Ascending aorta (tissue), 2 donors: ENCODE data around the gene ATP13A1. TPM values are rescaled to one million over a fixed set of nuclear protein-coding genes. Genes with fewer than 3 reads are reported as not detected.
"Not testable (repeated sequence)": the region's sequence is repeated elsewhere in the genome, so short reads cannot be mapped to it uniquely, and the experiment has no call there.

Experiments used
- DNase-seq, 2 donors: peaks; one replicate each; pipeline ENCODE4 v3.0.0-alpha.2; 2019; ENCODE audit warnings: low spot score in 2 of 2
- H3K27ac ChIP-seq, 2 donors: fragments of 200-600 bp; sonication (generic); one replicate each; pipeline ENCODE4 v1.5.1; 2016 to 2017; ENCODE audit warnings: mild to moderate bottlenecking in 1 of 2
- H3K27me3 ChIP-seq: fragments of 200-600 bp; sonication (generic); one replicate; pipeline ENCODE4 v1.5.1; 2017
- H3K36me3 ChIP-seq, 2 donors: fragments of 200-600 bp; sonication (generic); one replicate each; pipeline ENCODE4 v1.5.1; 2016
- H3K4me1 ChIP-seq, 2 donors: fragments of 200-600 bp; sonication (generic); one replicate each; pipeline ENCODE4 v1.5.1; 2016 to 2017; ENCODE audit warnings: mild to moderate bottlenecking in 1 of 2
- H3K4me3 ChIP-seq, 2 donors: fragments of 200-600 bp; sonication (generic); one replicate each; pipeline ENCODE4 v1.5.1; 2016 to 2017; ENCODE audit warnings: mild to moderate bottlenecking in 1 of 2
- H3K9me3 ChIP-seq, 2 donors: fragments of 200-600 bp; sonication (generic); one replicate each; pipeline ENCODE4 v1.5.1; 2016
- CTCF ChIP-seq, 3 experiments: fragments of 200-600 bp in 2 of 3; fragments of 450-650 bp in 1 of 3; sonication (generic) in 2 of 3; IDR thresholded peaks; one replicate each; pipeline ENCODE4 v1.5.1; 2016 to 2019; ENCODE audit warnings: antibody characterized with exemption in 3 of 3, mild to moderate bottlenecking in 1 of 3, moderate library complexity in 1 of 3
- intact Hi-C: fragments of 100-400 bp; cut with DNase I; formaldehyde crosslinking; loops from one replicate; pipeline ENCODE4 v1.15.1; 2023
- total RNA-seq: library from RNA; depleted of rRNA; stranded (reverse); fragments of >200 nt; gene quantifications from one replicate; pipeline ENCODE4 v1.1.0, GENCODE V29; 2016

ATP13A1 gene
- total RNA-seq, 1 donor from 2014 or later: 161 TPM

- Histone ChIP-seq H3K4me1 (no peaks in the 10 kb centered on the region), H3K4me3 (no peak overlapping the region), H3K27ac (no peak overlapping the region), H3K36me3 (peaks cover 5 to 17% of the 10 kb centered on the region in 2 donors), H3K9me3 (peaks cover 36 to 92% of the 10 kb centered on the region in 2 donors), H3K27me3 (no peaks in the 10 kb centered on the region)
- no peak for TF ChIP-seq CTCF (IDR thresholded peaks at IDR 0.05)
- intact Hi-C loops: no loop called here
- no peak for DNase-seq
Observed at GRCh38 chr19:19697589-19697988, 34.1 kb upstream of the ATP13A1 start.

- Histone ChIP-seq H3K27me3 (no peaks in the 10 kb centered on the region), H3K27ac (no peak overlapping the region), H3K9me3 (peaks cover 30 to 86% of the 10 kb centered on the region in 2 donors), H3K36me3 (peaks cover 5 to 11% of the 10 kb centered on the region in 2 donors), H3K4me1 (no peaks in the 10 kb centered on the region), H3K4me3 (no peak overlapping the region)
- intact Hi-C loops: no loop called here
- no peak for TF ChIP-seq CTCF (IDR thresholded peaks at IDR 0.05)
- DNase-seq: no peak
Observed at GRCh38 chr19:19696386-19696785, 32.9 kb upstream of the ATP13A1 start.

- Histone ChIP-seq H3K27me3 (no peaks in the 10 kb centered on the region), H3K27ac (no peak overlapping the region), H3K4me1 (no peaks in the 10 kb centered on the region), H3K9me3 (peaks cover 0 to 58% of the 10 kb centered on the region in 2 donors), H3K36me3 (peaks cover 0 to 4% of the 10 kb centered on the region in 2 donors), H3K4me3 (no peak overlapping the region)
- no peak for DNase-seq
- no peak for TF ChIP-seq CTCF (IDR thresholded peaks at IDR 0.05)
- intact Hi-C loops: no loop called here
Observed at GRCh38 chr19:19691683-19692082, 28.2 kb upstream of the ATP13A1 start.

- DNase-seq, H3K27me3 ChIP-seq, H3K27ac ChIP-seq, H3K4me3 ChIP-seq, intact Hi-C loops, H3K4me1 ChIP-seq: not testable (repeated sequence)
- Histone ChIP-seq H3K9me3 (peaks cover 13 to 58% of the 10 kb centered on the region in 2 donors), H3K36me3 (peaks cover 0 to 12% of the 10 kb centered on the region in 2 donors)
Observed at GRCh38 chr19:19689023-19689422, 25.5 kb upstream of the ATP13A1 start.

- no peak for TF ChIP-seq CTCF (IDR thresholded peaks at IDR 0.05)
- H3K36me3 ChIP-seq: peaks cover 0 to 21% of the 10 kb centered on the region in 2 donors
- no peaks in the 10 kb centered on the region for H3K4me1 ChIP-seq
- H3K27ac ChIP-seq: no peak overlapping the region
- no peak for DNase-seq
- H3K9me3 ChIP-seq: peaks cover 13 to 66% of the 10 kb centered on the region in 2 donors
- intact Hi-C loops: no loop called here
- no peak overlapping the region for H3K4me3 ChIP-seq
- H3K27me3 ChIP-seq: no peaks in the 10 kb centered on the region
Observed at GRCh38 chr19:19687090-19687489, 23.6 kb upstream of the ATP13A1 start.

GRCh38 chr19:19686580-19686979 lies 23.1 kb upstream of the ATP13A1 start:
- no peaks in the 10 kb centered on the region for H3K4me1 ChIP-seq
- H3K9me3 ChIP-seq: peaks cover 13 to 67% of the 10 kb centered on the region in 2 donors
- H3K27me3 ChIP-seq: no peaks in the 10 kb centered on the region
- no peak for DNase-seq
- no peak for TF ChIP-seq CTCF (IDR thresholded peaks at IDR 0.05)
- intact Hi-C loops: no loop called here
- H3K36me3 ChIP-seq: peaks cover 0 to 23% of the 10 kb centered on the region in 2 donors
- no peak overlapping the region for H3K27ac ChIP-seq
- H3K4me3 ChIP-seq: no peak overlapping the region

GRCh38 chr19:19686119-19686518 lies 22.6 kb upstream of the ATP13A1 start:
- peaks cover 4 to 26% of the 10 kb centered on the region in 2 donors for H3K36me3 ChIP-seq

More at GRCh38 chr19:19686119-19686518, 22.6 kb upstream of the ATP13A1 start:
- H3K4me1 ChIP-seq, H3K4me3 ChIP-seq, DNase-seq, H3K27me3 ChIP-seq, H3K27ac ChIP-seq, intact Hi-C loops: not testable (repeated sequence)
- peaks cover 13 to 69% of the 10 kb centered on the region in 2 donors for H3K9me3 ChIP-seq
